Measurements from ENCODE around the gene CAMTA1. TPM values are rescaled to one million over a fixed set of nuclear protein-coding genes. Genes with fewer than 3 reads are reported as not detected.

Gene CAMTA1
- total and polyA plus RNA-seq, 2 donors = 53.3 to 115 TPM

DNA sequence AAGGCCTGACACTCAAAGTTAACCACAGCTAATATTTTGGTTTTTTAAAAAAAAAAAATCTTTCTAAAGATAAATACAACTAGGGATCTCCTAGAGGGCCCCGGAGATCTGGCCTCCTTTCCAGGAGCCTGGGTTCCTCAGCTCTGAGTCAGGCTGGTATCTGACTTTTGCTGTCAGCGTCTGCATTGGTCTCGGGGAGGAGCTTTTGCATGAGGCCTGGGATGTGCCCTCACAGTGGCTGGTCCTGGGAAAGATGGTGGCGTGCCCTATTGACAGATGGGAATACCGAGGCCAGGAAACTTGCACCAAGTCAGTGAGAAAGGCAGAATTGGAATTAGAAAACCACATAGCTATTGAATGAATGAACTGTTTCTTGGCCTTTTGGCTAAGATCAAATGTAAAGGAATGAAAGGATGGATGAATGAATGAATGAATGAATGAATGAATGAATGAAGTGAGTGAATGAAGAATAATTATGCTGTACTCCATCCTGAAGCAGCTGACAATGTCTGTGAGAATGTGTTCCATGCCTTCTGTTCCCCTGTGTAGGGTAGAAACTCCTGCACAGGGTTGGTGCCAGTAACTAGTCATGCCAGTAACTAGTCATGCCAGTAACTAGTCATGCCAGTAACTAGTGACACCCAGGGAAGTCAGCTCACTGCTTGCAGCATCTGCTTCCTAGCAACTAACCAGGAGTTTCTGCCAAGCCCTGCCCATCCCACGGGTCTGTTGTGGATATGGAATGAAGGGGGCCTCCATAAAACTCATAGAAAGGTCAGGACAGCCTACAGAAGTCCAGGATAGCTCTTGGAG lies 743.3 kb downstream of the CAMTA1 start:
- no peaks in the 10 kb centered on the region for H3K4me1 ChIP-seq (ENCODE audit: insufficient read depth)
- DNase-seq (ENCODE audit: extremely low spot score) = no peak
- H3K4me3 ChIP-seq (ENCODE audit: low read depth, low read length) = no peak overlapping the region
- H3K36me3 ChIP-seq (ENCODE audit: insufficient read depth) = no peaks in the 10 kb centered on the region
- no peak overlapping the region for H3K27ac ChIP-seq (ENCODE audit: low read depth)
- 79% methylated on average over 6 of the region's 6 CpGs for WGBS

DNA sequence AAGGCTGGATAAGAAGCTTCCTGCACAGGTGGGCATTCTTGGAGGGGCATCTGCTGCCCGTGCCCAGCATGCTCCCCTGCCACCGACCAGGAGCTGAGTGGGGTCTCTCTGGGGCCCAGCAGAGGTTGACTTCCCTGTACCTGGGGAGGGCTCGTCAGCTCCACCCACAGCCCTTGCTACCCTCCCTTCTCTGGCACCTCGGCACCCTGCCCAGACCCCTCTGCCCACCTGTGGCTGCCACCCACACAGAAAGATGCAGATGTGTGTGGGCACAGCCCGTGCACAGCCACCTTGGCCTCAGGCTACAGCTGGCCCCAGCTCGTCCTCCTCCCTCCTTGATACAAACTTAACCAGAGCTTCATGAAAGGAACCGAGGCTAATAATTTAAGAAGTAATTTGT lies 744.7 kb downstream of the CAMTA1 start:
- H3K4me1 ChIP-seq (ENCODE audit: insufficient read depth) = no peaks in the 10 kb centered on the region
- H3K4me3 ChIP-seq (ENCODE audit: low read depth, low read length) = no peak overlapping the region
- H3K36me3 ChIP-seq (ENCODE audit: insufficient read depth) = no peaks in the 10 kb centered on the region
- WGBS = 80% methylated on average over 7 of the region's 7 CpGs
- no peak overlapping the region for H3K27ac ChIP-seq (ENCODE audit: low read depth)
- DNase-seq (ENCODE audit: extremely low spot score) = no peak

DNA sequence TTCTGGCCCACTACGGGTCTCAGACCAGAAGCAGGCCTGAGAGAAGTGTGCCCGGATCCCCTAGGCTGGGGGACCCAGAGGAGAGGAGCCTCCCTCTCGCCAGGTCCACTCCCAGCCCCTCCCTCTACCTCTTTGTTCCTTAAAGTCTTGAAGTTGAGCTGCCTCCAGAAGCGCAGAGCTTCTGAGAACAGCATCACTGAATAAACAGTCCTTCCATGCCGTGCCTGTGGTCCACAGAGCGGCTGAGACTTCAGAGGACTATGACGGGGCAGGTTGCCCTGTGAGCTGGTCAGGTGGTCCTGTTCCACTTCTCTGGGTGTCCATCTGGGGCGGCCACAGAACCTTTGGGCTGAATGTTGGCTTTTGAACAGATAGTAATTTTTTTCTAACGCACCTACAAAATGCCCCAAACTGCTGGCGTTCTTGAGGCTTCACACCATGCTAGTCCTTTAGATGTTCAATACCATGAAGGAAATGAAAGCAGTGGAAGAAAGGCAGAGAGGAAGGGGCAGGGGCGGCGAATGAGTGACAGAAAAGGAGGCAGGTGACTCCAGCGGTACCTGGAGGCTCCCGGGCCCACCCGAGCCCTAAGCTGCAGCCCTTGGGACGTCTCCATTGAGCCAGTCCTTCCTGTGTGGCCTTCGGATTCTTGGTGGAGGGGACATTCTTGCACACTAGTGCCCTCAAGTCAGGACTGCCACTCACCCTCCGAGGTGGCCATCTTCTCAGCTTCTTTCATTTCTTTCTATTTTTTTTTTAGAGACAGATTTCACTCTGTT lies 746.5 kb downstream of the CAMTA1 start:
- no peaks in the 10 kb centered on the region for H3K4me1 ChIP-seq (ENCODE audit: insufficient read depth)
- DNase-seq (ENCODE audit: extremely low spot score) = no peak
- WGBS = 95% methylated on average over 18 of the region's 18 CpGs
- no peak overlapping the region for H3K4me3 ChIP-seq (ENCODE audit: low read depth, low read length)
- no peaks in the 10 kb centered on the region for H3K36me3 ChIP-seq (ENCODE audit: insufficient read depth)
- no peak overlapping the region for H3K27ac ChIP-seq (ENCODE audit: low read depth)

DNA sequence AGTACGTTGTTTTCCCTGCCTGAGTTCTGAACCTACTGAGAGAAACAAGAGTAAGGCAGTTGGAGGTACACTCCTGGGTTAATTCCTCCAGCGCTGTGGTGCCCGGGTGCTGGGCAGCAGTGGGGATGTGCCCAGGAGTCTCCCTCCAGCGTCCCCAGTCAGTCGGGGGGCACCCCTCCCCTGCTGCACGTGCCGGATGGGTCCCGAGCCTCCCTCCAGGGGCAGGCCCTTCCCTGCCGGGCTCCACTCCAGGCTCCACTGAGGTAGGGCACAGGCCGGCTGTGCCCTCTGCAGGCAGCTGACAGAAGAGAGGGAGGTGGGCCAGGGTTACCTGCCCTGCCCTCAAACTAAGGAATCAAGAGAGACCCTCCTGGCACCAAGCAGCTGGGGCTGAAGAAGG lies 747.8 kb downstream of the CAMTA1 start:
- no peaks in the 10 kb centered on the region for H3K36me3 ChIP-seq (ENCODE audit: insufficient read depth)
- no peak for DNase-seq (ENCODE audit: extremely low spot score)

DNA sequence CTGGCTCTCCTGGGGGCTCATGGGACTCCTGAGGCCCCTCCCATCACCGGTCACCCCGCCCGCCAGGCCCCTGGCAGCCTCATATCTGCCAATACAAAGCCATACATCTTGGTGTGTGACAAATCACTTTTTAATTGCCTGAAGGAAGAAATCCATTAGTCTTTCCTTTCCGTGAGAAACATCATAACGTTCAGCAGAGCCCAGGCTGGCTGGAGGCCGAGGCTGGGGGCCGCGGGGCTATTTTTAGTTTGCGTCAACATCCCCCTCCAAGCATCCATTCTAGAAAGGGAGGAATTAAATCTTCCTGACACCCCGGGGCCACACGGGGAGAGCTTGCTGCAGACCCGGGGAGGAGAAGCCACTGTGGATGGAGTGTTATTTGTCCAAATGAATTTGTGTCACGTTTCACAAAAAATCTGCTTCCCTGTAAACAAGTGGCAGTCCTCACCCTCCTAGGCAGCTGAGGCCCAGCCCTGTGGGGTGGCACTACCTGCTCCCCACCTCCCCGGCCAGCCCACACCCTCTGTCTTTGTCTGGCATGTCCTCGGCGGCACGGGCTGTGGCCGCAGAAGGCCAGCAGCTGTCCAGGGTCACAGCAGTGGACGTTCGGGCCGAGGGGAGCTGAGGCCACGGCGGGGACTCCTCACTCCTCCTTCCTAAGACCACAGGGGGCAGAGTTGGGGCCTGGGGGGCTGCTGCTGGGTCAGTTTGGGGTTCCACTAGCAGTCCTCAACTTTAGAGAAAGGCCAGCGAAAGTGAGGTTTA lies 749.0 kb downstream of the CAMTA1 start:
- WGBS = 33% methylated on average over 24 of the region's 24 CpGs
- Histone ChIP-seq H3K4me3 (ENCODE audit: low read depth, low read length) (no peak overlapping the region), H3K4me1 (ENCODE audit: insufficient read depth) (no peaks in the 10 kb centered on the region), H3K27ac (ENCODE audit: low read depth) (no peak overlapping the region), H3K36me3 (ENCODE audit: insufficient read depth) (no peaks in the 10 kb centered on the region)
- DNase-seq (ENCODE audit: extremely low spot score) = no peak

More for the DNA sequence above, 747.8 kb downstream of the CAMTA1 start:
- 82% methylated on average over 10 of the region's 10 CpGs for WGBS
- Histone ChIP-seq H3K4me1 (ENCODE audit: insufficient read depth) (no peaks in the 10 kb centered on the region), H3K4me3 (ENCODE audit: low read depth, low read length) (no peak overlapping the region), H3K27ac (ENCODE audit: low read depth) (no peak overlapping the region)

DNA sequence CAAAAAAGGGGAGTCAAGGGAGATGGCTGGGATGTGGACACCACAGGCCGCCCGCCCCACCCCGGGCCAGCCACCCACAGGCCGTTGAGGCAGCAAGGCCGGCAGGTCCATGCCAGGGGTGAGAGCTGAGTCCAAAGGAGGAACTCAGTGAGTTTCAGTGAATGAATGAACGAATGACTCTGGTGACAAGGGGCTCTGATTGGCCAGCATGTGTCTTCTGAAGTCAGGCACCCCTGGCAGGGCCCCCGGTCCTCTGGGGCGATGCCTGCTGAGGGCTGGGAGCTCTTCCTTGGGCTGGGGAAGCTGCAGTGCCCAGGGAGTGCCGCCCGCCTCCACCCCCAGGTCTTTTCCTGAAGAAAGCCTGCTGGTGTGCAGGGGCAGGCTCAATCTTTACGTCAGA lies 749.8 kb downstream of the CAMTA1 start:
- H3K27ac ChIP-seq (ENCODE audit: low read depth) = no peak overlapping the region
- no peaks in the 10 kb centered on the region for H3K36me3 ChIP-seq (ENCODE audit: insufficient read depth)
- DNase-seq (ENCODE audit: extremely low spot score) = no peak
- WGBS = 89% methylated on average over 11 of the region's 11 CpGs
- no peak overlapping the region for H3K4me3 ChIP-seq (ENCODE audit: low read depth, low read length)
- no peaks in the 10 kb centered on the region for H3K4me1 ChIP-seq (ENCODE audit: insufficient read depth)

DNA sequence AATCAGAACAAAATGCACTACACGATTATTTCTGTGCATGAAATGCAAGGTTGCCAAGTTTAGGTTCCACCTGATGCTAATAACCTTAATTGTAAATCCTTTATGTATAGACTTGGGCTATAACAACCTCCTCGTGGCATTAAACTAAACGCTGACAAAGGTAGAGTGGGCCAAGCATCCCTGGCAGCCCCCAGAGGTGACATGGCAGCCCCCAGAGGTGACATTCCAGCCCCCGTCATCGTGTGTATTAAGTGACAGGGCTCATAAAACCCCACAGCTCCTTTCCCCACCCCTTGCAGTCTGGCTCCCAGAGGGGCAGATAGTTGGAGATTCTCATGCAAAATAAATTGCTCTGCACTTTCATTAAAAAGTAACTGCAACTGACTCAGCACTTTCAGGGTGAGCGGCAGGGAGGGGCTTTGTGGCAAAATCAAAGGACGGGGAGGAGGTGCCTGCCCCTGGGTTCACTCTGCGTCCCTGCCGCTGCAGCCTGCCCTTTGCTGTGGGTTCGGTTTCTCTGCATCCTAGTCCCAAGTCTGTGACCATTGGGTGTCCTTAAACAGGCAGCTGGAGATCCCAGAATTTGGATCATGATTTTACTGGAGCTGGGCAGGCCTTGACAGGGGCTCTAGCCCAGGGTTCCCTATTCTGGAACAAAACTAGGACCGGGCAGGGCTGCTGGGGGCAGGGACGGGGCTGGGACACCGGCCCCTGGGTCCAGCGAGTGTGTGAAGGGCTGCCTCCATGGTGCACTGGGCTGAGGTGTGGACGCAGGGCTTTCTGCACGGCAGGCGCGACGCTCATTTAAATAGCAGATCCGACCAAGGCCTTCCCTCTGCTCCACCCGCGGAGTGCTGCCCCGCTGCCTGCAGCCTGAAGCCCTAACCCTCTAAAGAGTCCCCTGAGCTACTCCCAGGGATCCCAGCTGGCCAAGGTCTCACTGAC lies 751.0 kb downstream of the CAMTA1 start:
- Histone ChIP-seq H3K4me3 (ENCODE audit: low read depth, low read length) (no peak overlapping the region), H3K36me3 (ENCODE audit: insufficient read depth) (no peaks in the 10 kb centered on the region), H3K27ac (ENCODE audit: low read depth) (no peak overlapping the region), H3K4me1 (ENCODE audit: insufficient read depth) (no peaks in the 10 kb centered on the region)
- 71% methylated on average over 23 of the region's 23 CpGs for WGBS
- no peak for DNase-seq (ENCODE audit: extremely low spot score)

DNA sequence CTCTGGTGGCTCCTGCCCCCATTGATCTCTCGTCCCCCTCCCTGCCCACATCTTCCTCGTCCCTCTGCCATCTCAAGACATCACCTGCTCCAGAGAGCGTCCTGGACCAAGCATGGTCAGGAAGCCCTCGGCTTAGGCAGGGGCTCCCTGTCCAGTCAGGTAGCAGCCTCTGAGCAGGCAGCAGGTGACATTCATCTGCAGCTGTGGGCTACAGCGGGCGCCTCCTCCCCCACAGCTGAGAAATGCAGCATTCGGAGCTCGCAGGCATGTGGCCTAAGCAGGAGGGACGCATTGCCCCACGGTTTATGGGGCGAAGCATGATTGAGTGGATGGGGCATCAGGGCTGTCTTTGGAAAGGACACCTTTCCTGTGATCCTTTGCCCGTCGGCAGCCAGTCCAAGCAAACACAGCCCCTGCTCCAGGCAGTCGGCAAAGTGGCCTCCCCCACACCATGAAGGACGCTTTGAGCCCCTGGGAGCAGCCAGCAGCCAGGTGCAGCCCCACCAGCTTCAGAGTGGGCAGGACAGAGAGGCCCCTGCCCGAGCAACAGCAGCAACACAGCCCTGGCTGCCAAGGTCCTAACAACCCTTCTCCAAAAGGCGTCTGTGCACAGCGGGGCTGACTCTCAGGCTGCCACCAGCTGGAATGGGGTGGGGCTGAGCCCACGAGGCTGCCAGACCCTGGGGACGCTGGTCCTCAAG lies 751.8 kb downstream of the CAMTA1 start:
- Histone ChIP-seq H3K36me3 (ENCODE audit: insufficient read depth) (no peaks in the 10 kb centered on the region), H3K4me3 (ENCODE audit: low read depth, low read length) (no peak overlapping the region), H3K27ac (ENCODE audit: low read depth) (no peak overlapping the region), H3K4me1 (ENCODE audit: insufficient read depth) (no peaks in the 10 kb centered on the region)
- DNase-seq (ENCODE audit: extremely low spot score) = no peak
- 70% methylated on average over 20 of the region's 20 CpGs for WGBS

DNA sequence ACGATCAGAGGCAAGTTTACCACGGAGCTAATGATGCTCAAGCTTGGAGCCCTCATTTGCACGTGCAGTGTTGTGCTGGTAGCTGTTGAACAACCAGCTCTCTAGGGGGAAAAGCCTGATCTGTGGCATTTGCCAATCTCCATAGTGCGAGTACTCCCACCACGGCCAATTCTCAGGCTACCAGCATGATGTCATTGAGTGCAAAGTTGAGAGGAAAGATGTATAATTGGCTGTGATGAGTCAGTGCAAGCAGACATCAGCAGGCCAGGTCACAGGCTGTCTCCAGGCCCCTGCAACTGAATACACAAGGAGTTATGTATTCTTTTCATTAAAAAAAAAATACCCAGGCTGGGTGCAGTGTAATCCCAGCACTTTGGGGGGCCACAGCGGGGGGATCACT lies 752.8 kb downstream of the CAMTA1 start:
- no peak for DNase-seq (ENCODE audit: extremely low spot score)
- 74% methylated on average over 6 of the region's 6 CpGs for WGBS
- no peak overlapping the region for H3K4me3 ChIP-seq (ENCODE audit: low read depth, low read length)
- no peaks in the 10 kb centered on the region for H3K4me1 ChIP-seq (ENCODE audit: insufficient read depth)
- H3K36me3 ChIP-seq (ENCODE audit: insufficient read depth) = no peaks in the 10 kb centered on the region
- H3K27ac ChIP-seq (ENCODE audit: low read depth) = no peak overlapping the region

DNA sequence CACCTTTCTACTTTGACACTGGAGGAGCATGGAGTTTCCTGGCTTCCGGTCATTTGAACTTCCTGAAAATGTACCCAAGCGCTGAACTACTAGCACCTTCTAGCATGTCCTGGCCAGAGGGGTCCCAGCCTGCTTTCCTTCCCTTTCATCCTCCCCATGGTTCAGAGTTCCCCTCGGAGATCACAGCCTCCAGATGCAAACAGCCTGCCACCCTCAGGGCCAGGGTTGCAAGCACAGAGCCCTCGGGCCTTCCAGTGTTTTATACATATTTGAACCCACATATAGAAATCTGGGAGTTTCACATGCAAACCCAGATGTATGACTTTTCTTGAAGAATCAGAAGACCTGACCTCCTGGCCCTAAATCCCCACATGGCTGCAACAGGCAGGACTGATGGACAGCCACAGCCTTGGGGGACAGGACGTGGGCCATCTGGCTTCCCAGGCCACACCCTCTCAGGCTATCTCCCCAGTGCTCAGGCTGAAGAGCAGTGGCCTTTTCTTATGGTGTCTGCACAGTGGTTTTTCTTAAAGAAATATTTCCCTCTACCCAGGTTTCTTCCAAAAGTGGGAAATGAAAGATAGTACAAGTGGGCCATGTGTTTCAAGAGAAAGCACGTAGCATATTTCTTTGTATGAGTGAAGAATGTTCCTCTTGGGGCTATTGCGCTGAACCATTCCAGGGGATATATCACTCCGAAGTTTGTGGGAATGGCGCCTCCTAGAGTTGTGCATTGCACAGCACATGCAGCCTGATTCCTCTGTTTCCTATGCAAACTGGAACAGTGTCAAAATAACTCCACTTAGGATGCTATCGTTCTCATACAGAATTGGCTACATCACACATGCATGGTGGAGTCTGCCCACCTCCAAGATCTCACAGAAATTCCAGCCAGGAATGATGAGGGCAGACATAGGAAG lies 753.9 kb downstream of the CAMTA1 start:
- H3K4me1 ChIP-seq (ENCODE audit: insufficient read depth) = no peaks in the 10 kb centered on the region
- 78% methylated on average over 10 of the region's 10 CpGs for WGBS
- H3K27ac ChIP-seq (ENCODE audit: low read depth) = no peak overlapping the region
- DNase-seq (ENCODE audit: extremely low spot score) = no peak
- H3K4me3 ChIP-seq (ENCODE audit: low read depth, low read length) = no peak overlapping the region
- no peaks in the 10 kb centered on the region for H3K36me3 ChIP-seq (ENCODE audit: insufficient read depth)

DNA sequence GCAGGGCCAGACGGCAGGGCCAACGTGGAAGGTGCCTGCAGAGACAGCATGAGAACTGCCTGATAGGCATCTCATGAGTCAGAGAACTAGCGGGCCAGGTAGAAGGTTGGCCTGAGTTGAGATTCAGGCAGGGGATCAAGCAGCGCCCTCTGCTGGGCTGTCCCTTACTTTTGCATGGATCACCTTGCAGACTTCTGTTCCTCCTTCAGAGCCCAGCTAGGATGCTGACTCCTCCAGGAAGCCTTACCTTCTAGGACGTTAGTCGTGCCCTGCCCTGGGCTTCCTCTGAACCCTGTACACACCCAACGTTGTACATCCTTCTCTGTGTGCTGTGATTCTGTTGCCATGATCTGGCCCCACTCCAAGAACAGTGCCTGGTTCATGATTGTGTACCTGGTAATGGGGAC lies 754.5 kb downstream of the CAMTA1 start:
- WGBS = 62% methylated on average over 7 of the region's 7 CpGs
- no peaks in the 10 kb centered on the region for H3K4me1 ChIP-seq (ENCODE audit: insufficient read depth)
- no peak overlapping the region for H3K4me3 ChIP-seq (ENCODE audit: low read depth, low read length)
- no peak for DNase-seq (ENCODE audit: extremely low spot score)
- H3K27ac ChIP-seq (ENCODE audit: low read depth) = no peak overlapping the region
- H3K36me3 ChIP-seq (ENCODE audit: insufficient read depth) = no peaks in the 10 kb centered on the region

DNA sequence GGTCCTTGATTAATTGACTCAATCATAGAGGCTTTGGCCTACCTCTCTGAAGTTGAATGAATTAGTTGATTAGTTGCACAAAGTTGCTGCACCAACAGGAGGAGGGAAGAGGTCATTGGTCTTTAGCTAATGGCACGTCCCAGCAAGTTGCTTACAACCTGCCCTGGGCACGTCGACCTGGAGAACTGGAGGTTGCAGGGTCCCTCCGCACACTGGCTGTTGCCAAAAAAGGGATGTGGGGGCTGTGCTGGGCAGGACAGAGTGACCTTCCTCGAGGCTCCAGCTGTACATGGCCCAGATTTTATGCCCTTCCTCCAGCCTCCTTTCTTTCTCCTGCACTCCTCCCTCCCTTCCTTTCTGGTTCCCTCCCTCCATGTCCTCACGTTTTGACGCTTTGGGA lies 755.6 kb downstream of the CAMTA1 start:
- H3K36me3 ChIP-seq (ENCODE audit: insufficient read depth) = no peaks in the 10 kb centered on the region
- DNase-seq (ENCODE audit: extremely low spot score) = no peak
- H3K4me3 ChIP-seq (ENCODE audit: low read depth, low read length) = no peak overlapping the region
- H3K27ac ChIP-seq (ENCODE audit: low read depth) = no peak overlapping the region
- WGBS = 71% methylated on average over 7 of the region's 7 CpGs
- H3K4me1 ChIP-seq (ENCODE audit: insufficient read depth) = no peaks in the 10 kb centered on the region
